Gastrocnemius medialis (tissue), 4 donors: ENCODE results near the gene PRELP. TPM values are rescaled to one million over a fixed set of nuclear protein-coding genes. Genes with fewer than 3 reads are reported as not detected.

Source experiments
- ATAC-seq, 2 donors: fragments of 150-250 bp; one replicate each; pipeline ENCODE4 v1.9.1; 2016
- DNase-seq, 2 donors: peaks; one replicate each; pipeline ENCODE4 v3.0.0-alpha.2; 2019
- H3K27ac ChIP-seq, 4 donors: fragments of 200-600 bp; sonication (generic); 1 replicate in 1 of 4; 2 replicates in 3 of 4; pipeline ENCODE4 v1.5.1; 2016 to 2018; ENCODE audit warnings: mild to moderate bottlenecking in 2 of 4, moderate library complexity in 1 of 4
- H3K27me3 ChIP-seq, 3 donors: fragments of 200-600 bp; sonication (generic) in 2 of 3; 1 replicate in 1 of 3; 2 replicates in 2 of 3; pipeline versions ENCODE4 v1.5.1 to v1.6.0; 2016 to 2019; ENCODE audit warnings: mild to moderate bottlenecking in 1 of 3, moderate library complexity in 1 of 3
- H3K36me3 ChIP-seq, 2 donors: fragments of 200-600 bp; sonication (generic) in 1 of 2; one replicate each; pipeline ENCODE4 v1.5.1; 2017 to 2018
- H3K4me1 ChIP-seq, 2 donors: fragments of 200-600 bp; sonication (generic) in 1 of 2; one replicate each; pipeline ENCODE4 v1.5.1; 2016 to 2017; ENCODE audit warnings: mild to moderate bottlenecking in 2 of 2
- H3K4me3 ChIP-seq, 4 donors: fragments of 200-600 bp; sonication (generic) in 3 of 4; 1 replicate in 1 of 4; 2 replicates in 3 of 4; pipeline ENCODE4 v1.5.1; 2016 to 2019; ENCODE audit warnings: mild to moderate bottlenecking in 2 of 4
- H3K9me3 ChIP-seq, 3 donors: fragments of 200-600 bp; sonication (generic) in 2 of 3; 1 replicate in 1 of 3; 2 replicates in 2 of 3; pipeline ENCODE4 v1.5.1; 2016 to 2019
- CTCF ChIP-seq, 5 experiments: fragments of 450-650 bp in 3 of 5; fragments of 200-600 bp in 2 of 5; sonication (generic) in 2 of 5; IDR thresholded peaks in 4 of 5; conservative IDR thresholded peaks in 1 of 5; 1 replicate in 4 of 5; 2 replicates in 1 of 5; pipeline ENCODE4 v1.5.1; 2016 to 2019; ENCODE audit warnings: antibody characterized with exemption in 5 of 5, mild to moderate bottlenecking in 3 of 5, moderate library complexity in 3 of 5
- POLR2A ChIP-seq, 2 donors: fragments of 450-650 bp; IDR thresholded peaks; one replicate each; pipeline ENCODE4 v1.6.1; 2017; ENCODE audit warnings: antibody characterized with exemption in 2 of 2, mild to moderate bottlenecking in 2 of 2, moderate library complexity in 2 of 2
- in situ Hi-C, 4 donors: fragments of 200-750 bp; cut with MboI; loops; one replicate each; pipeline versions ENCODE4 v1.15.0 to v1.8.0; 2017; ENCODE audit warnings: low sequenced_read_pairs in 4 of 4
- intact Hi-C: fragments of 100-400 bp; cut with DNase I; formaldehyde crosslinking; loops from one replicate; pipeline ENCODE4 v1.15.1; 2023; ENCODE audit warnings: low total_unique reads
- total RNA-seq, 4 donors: library from RNA; depleted of rRNA; stranded (reverse); fragments of >200 nt; gene quantifications; one replicate each; pipeline versions ENCODE4 v1.1.0 to v1.2.3, GENCODE V29; 2016

Gene PRELP
- total RNA-seq, 4 donors from 2014 or later: 12.2 to 32.6 (median 16.9) TPM

- H3K27ac ChIP-seq: peak overlapping the region in 1 of 4 donors; percentile 10
- no peak for DNase-seq
- in situ Hi-C loops: no loop called here
- intact Hi-C loops: no loop called here
- no peaks in the 10 kb centered on the region for H3K36me3 ChIP-seq
- H3K9me3 ChIP-seq: no peaks in the 10 kb centered on the region
- peaks cover 0 to 10% of the 10 kb centered on the region in 2 donors for H3K4me1 ChIP-seq
- no peak overlapping the region for H3K4me3 ChIP-seq
- ATAC-seq: peak in 1 of 2 donors; percentile 48
- TF ChIP-seq POLR2A (IDR thresholded peaks at IDR 0.05): no peak
- no peak for TF ChIP-seq CTCF (IDR thresholded peaks at IDR 0.05 in 4 of 5, conservative IDR thresholded peaks at IDR 0.05 in 1 of 5)
- H3K27me3 ChIP-seq: no peaks in the 10 kb centered on the region
Observed at GRCh38 chr1:203539831-203540546, 64.4 kb downstream of the PRELP start.

Other genes with a start within 250 kb of the PRELP start
- under 1 TPM in 1 of 4 donors, not detected in 3; 0.20 TPM for gene CHIT1, start 246.1 kb upstream of the PRELP start, total RNA-seq
- 100 to 1,000 TPM in 1 of 4 donors, 10 to 100 TPM in 3; 48.0 to 286 (median 74.9) TPM for gene BTG2, start 170.3 kb upstream of the PRELP start, total RNA-seq
- 10 to 100 TPM in 1 of 4 donors, 1 to 10 TPM in 3; 6.3 to 15.8 (median 7.8) TPM for gene FMOD, start 124.7 kb upstream of the PRELP start, total RNA-seq
- not detected for gene OPTC, start 18.3 kb downstream of the PRELP start, total RNA-seq
- 10 to 100 TPM in 3 of 4 donors, 1 to 10 TPM in 1; 9.3 to 19.0 (median 12.0) TPM for gene ATP2B4, start 151.0 kb downstream of the PRELP start, total RNA-seq